ENCODE data around the gene ABCC3.
A peak's percentile ranks its signal among the peaks of the same experiment; 100 is the strongest.

The ABCC3 gene

GRCh38 chr17:50634224-50634914, at the start of gene ABCC3:
ABCC3 (plus strand) TSS chr17:50634881; CDS start chr17:50634937, 56 bp downstream.
- H3K4me3 ChIP-seq (ENCODE audit: low read depth, low read length), result peak within 1 kb of the TSS; percentile 43
- no peak for TF ChIP-seq CTCF (IDR thresholded peaks at IDR 0.05; ENCODE audit: borderline replicate concordance, insufficient read depth, low read depth, low read length)

- TF ChIP-seq CTCF (IDR thresholded peaks at IDR 0.05; ENCODE audit: borderline replicate concordance, insufficient read depth, low read depth, low read length), result no peak
- H3K4me3 ChIP-seq (ENCODE audit: low read depth, low read length), result no peak overlapping the region
Measured at GRCh38 chr17:50585346-50585745, 49.3 kb upstream of the ABCC3 start.

- TF ChIP-seq CTCF (IDR thresholded peaks at IDR 0.05; ENCODE audit: borderline replicate concordance, insufficient read depth, low read depth, low read length), result no peak
- H3K4me3 ChIP-seq (ENCODE audit: low read depth, low read length), result no peak overlapping the region
Measured at GRCh38 chr17:50585891-50586290, 48.8 kb upstream of the ABCC3 start.

GRCh38 chr17:50586421-50587247, 48.0 kb upstream of the ABCC3 start:
- H3K4me3 ChIP-seq (ENCODE audit: low read depth, low read length), result no peak overlapping the region
- TF ChIP-seq CTCF (IDR thresholded peaks at IDR 0.05; ENCODE audit: borderline replicate concordance, insufficient read depth, low read depth, low read length), result no peak

GRCh38 chr17:50587571-50587970, 47.1 kb upstream of the ABCC3 start:
- no peak overlapping the region for H3K4me3 ChIP-seq (ENCODE audit: low read depth, low read length)
- TF ChIP-seq CTCF (IDR thresholded peaks at IDR 0.05; ENCODE audit: borderline replicate concordance, insufficient read depth, low read depth, low read length), result no peak

GRCh38 chr17:50588391-50589049, 46.2 kb upstream of the ABCC3 start:
- TF ChIP-seq CTCF (IDR thresholded peaks at IDR 0.05; ENCODE audit: borderline replicate concordance, insufficient read depth, low read depth, low read length), result no peak
- no peak overlapping the region for H3K4me3 ChIP-seq (ENCODE audit: low read depth, low read length)

Data from GM12875 (cell line).